Measurements from ENCODE around the gene FAM177A1. TPM values are rescaled to one million over a fixed set of nuclear protein-coding genes. Genes with fewer than 3 reads are reported as not detected.

The FAM177A1 gene
- total and polyA plus RNA-seq, 2 of the 13 experiments (the other 11 are each of a cell fraction or from before 2014, with no cell fraction given) = 72.9 to 119 TPM

DNA sequence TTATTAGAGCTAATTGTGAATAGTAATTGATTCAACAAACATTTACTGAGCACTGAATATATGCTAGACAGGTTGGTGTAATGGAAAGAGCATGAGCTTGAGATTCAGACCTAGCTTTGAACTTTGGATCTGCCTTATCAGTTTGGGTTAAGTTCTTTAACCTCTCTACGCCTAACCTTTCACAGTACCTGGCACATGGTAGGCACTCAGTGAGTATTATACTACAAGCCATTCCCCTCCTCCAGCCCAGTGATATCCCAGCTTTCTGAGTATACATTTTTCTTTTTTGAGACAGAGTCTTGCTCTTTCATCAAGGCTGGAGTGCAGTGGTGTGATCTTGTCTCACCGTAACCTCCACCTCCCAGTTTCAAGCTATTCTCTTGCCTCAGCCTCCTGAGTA is 32.0 kb downstream of the FAM177A1 start (continued):
- TF ChIP-seq HIVEP1 (CRISPR knock-in tag; IDR thresholded peaks at IDR 0.05) (no peak), TCF7L2 (IDR thresholded peaks at IDR 0.05; ENCODE audit: low read depth, low read length) (no peak), NCOA2 (CRISPR knock-in tag; IDR thresholded peaks at IDR 0.05) (no peak), AKAP8 (CRISPR knock-in tag; IDR thresholded peaks at IDR 0.05) (no peak), RFX5 (IDR thresholded peaks at IDR 0.05; ENCODE audit: low read depth, low read length) (no peak), RORA (CRISPR knock-in tag; IDR thresholded peaks at IDR 0.05) (no peak), JARID2 (CRISPR knock-in tag; IDR thresholded peaks at IDR 0.05; ENCODE audit: insufficient replicate concordance) (no peak), ZNF251 (CRISPR knock-in tag; IDR thresholded peaks at IDR 0.05) (no peak), ZBTB44 (CRISPR knock-in tag; IDR thresholded peaks at IDR 0.05) (no peak), ZNF382 (CRISPR knock-in tag; IDR thresholded peaks at IDR 0.05; ENCODE audit: borderline replicate concordance) (no peak), GATAD2A (CRISPR knock-in tag; IDR thresholded peaks at IDR 0.05) (peak; percentile 64), AGO1 (IDR thresholded peaks at IDR 0.05; ENCODE audit: low read depth, low read length, poor library complexity, severe bottlenecking) (no peak), ZNF180 (CRISPR knock-in tag; IDR thresholded peaks at IDR 0.05; ENCODE audit: borderline replicate concordance, low read depth) (no peak), PAX8 (CRISPR knock-in tag; IDR thresholded peaks at IDR 0.05; ENCODE audit: borderline replicate concordance) (no peak), ZNF577 (CRISPR knock-in tag; IDR thresholded peaks at IDR 0.05; ENCODE audit: borderline replicate concordance, low read depth) (no peak), NR3C1 (CRISPR knock-in tag; IDR thresholded peaks at IDR 0.05) (no peak), NKX3-1 (CRISPR knock-in tag; IDR thresholded peaks at IDR 0.05) (no peak), ZNF772 (CRISPR knock-in tag; IDR thresholded peaks at IDR 0.05) (no peak), RCOR2 (CRISPR knock-in tag; IDR thresholded peaks at IDR 0.05) (peak; percentile 50; the same call in 1 of the 2 replicates), FLYWCH1 (CRISPR knock-in tag; IDR thresholded peaks at IDR 0.05) (no peak), ZNF839 (CRISPR knock-in tag; IDR thresholded peaks at IDR 0.05; ENCODE audit: borderline replicate concordance) (no peak), HMG20A (CRISPR knock-in tag; IDR thresholded peaks at IDR 0.05; ENCODE audit: borderline replicate concordance) (no peak), PRMT3 (CRISPR knock-in tag; IDR thresholded peaks at IDR 0.05; ENCODE audit: borderline replicate concordance, low read depth) (no peak), BORCS8-MEF2B (CRISPR knock-in tag; IDR thresholded peaks at IDR 0.05) (no peak), BRF2 (CRISPR knock-in tag; IDR thresholded peaks at IDR 0.05) (no peak), MLLT10 (CRISPR knock-in tag; IDR thresholded peaks at IDR 0.05) (no peak)
- TF ChIP-seq, protein P1, sequence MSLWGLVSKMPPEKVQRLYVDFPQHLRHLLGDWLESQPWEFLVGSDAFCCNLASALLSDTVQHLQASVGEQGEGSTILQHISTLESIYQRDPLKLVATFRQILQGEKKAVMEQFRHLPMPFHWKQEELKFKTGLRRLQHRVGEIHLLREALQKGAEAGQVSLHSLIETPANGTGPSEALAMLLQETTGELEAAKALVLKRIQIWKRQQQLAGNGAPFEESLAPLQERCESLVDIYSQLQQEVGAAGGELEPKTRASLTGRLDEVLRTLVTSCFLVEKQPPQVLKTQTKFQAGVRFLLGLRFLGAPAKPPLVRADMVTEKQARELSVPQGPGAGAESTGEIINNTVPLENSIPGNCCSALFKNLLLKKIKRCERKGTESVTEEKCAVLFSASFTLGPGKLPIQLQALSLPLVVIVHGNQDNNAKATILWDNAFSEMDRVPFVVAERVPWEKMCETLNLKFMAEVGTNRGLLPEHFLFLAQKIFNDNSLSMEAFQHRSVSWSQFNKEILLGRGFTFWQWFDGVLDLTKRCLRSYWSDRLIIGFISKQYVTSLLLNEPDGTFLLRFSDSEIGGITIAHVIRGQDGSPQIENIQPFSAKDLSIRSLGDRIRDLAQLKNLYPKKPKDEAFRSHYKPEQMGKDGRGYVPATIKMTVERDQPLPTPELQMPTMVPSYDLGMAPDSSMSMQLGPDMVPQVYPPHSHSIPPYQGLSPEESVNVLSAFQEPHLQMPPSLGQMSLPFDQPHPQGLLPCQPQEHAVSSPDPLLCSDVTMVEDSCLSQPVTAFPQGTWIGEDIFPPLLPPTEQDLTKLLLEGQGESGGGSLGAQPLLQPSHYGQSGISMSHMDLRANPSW (CRISPR knock-in tag; IDR thresholded peaks at IDR 0.05; ENCODE audit: borderline replicate concordance) = no peak
- TF ChIP-seq, protein P2, sequence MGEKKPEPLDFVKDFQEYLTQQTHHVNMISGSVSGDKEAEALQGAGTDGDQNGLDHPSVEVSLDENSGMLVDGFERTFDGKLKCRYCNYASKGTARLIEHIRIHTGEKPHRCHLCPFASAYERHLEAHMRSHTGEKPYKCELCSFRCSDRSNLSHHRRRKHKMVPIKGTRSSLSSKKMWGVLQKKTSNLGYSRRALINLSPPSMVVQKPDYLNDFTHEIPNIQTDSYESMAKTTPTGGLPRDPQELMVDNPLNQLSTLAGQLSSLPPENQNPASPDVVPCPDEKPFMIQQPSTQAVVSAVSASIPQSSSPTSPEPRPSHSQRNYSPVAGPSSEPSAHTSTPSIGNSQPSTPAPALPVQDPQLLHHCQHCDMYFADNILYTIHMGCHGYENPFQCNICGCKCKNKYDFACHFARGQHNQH (CRISPR knock-in tag; IDR thresholded peaks at IDR 0.05) = no peak
